ENCODE measurements around the gene FLNB.

FLNB gene

GRCh38 chr3:58025406-58025805 lies 17.2 kb downstream of the FLNB start:
- DNase-seq (ENCODE audit: low read depth in 2 of 2): no peak
- H3K4me3 ChIP-seq (replicated peaks in 1 of 2; ENCODE audit: low read depth in 2 of 2, low read length in 2 of 2): no peak overlapping the region
- TF ChIP-seq, protein P1, sequence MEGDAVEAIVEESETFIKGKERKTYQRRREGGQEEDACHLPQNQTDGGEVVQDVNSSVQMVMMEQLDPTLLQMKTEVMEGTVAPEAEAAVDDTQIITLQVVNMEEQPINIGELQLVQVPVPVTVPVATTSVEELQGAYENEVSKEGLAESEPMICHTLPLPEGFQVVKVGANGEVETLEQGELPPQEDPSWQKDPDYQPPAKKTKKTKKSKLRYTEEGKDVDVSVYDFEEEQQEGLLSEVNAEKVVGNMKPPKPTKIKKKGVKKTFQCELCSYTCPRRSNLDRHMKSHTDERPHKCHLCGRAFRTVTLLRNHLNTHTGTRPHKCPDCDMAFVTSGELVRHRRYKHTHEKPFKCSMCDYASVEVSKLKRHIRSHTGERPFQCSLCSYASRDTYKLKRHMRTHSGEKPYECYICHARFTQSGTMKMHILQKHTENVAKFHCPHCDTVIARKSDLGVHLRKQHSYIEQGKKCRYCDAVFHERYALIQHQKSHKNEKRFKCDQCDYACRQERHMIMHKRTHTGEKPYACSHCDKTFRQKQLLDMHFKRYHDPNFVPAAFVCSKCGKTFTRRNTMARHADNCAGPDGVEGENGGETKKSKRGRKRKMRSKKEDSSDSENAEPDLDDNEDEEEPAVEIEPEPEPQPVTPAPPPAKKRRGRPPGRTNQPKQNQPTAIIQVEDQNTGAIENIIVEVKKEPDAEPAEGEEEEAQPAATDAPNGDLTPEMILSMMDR (IDR thresholded peaks at IDR 0.05; ENCODE audit: low read depth, low read length): no peak

DNA sequence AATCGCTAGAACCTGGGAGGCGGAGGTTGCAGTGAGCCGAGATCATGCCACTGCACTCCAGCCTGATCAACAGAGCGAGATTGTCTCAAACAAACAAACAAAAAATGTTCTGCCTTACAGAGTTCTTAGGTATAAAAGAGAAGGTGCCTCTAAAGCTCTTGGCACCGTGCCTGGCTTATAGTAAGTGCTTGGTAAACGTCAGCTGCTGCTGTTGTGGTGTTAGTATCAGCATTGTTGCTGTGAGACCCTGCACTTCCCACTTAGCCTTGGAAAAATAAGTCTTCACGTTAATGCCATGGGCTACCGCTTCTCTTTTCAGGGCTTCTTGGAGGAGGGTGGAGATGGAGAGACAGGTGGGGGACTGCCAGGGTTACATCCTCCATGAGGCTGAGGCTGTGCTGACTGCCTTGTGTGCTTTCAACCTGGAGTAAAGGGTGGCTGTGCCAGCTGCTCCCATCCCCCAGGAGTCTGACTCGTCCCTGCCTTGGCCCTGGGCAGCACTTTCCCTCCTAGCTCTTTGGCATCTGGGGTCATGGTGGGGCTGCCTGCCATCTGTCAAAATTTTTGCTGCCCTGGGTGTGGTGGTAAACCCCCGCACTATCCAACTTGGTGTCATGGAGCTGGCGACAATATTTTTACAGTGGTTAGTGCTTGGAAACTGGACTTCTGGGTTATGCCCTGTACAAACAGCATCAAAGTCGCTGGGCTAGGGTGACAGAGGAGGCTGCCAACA lies 17.8 kb downstream of the FLNB start:
- peak in 1 of 2 donors; percentile 71 for DNase-seq (ENCODE audit: low read depth in 2 of 2)
- no peak overlapping the region for H3K4me3 ChIP-seq (replicated peaks in 1 of 2; ENCODE audit: low read depth in 2 of 2, low read length in 2 of 2)
- TF ChIP-seq, protein P1 (IDR thresholded peaks at IDR 0.05; ENCODE audit: low read depth, low read length): no peak

DNA sequence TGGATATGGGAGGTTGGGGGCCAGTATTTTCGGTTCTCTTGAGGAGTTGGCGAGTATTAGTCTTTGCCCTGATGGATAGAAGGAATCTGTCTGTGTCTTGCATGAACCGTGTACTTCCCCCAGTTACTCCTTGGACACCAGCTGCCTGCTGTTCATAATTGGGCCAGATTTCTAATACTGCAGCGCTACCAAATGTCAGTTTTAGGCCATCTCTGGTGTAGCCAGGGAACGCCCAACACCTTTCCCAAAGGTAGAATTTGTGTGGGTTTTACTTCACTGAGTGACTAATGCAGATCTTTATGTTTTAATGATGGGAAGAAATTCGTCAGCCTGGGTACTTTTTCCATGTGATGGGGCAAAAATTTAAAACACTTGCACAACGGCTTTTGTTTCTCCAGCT lies 18.4 kb downstream of the FLNB start:
- TF ChIP-seq, protein P1 (IDR thresholded peaks at IDR 0.05; ENCODE audit: low read depth, low read length): no peak
- H3K4me3 ChIP-seq (replicated peaks in 1 of 2; ENCODE audit: low read depth in 2 of 2, low read length in 2 of 2): no peak overlapping the region
- no peak for DNase-seq (ENCODE audit: low read depth in 2 of 2)

DNA sequence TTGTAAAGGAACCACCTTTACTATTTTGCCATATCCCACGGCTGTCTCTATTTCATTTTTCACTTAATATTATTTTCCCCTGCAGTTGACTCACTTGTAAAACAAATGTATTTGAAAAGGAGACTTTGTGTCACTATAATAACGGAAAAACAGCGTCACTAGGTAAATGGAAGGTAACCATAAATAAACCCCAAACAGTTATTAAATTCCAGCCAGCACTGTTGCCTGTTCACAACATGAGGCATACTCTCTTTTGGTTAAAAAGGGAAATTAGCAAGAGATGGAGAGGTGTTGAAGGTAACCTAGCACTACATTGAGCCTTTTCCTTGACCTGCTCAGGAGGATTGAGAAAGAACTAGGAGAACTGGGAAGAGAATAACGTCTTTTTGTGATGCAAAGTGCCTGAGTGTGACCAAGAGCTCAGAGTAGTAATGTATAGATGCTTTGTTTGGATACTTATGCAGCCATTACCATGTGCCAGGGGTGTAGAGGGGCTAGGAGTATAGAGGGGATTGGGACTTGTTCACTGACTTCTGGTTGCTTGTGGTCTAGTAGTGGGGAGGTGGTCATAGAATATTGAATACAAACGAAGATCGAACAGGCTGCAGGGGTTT lies 19.6 kb downstream of the FLNB start:
- no peak for DNase-seq (ENCODE audit: low read depth in 2 of 2)
- H3K4me3 ChIP-seq (replicated peaks in 1 of 2; ENCODE audit: low read depth in 2 of 2, low read length in 2 of 2): no peak overlapping the region
- TF ChIP-seq, protein P1 (IDR thresholded peaks at IDR 0.05; ENCODE audit: low read depth, low read length): no peak

DNA sequence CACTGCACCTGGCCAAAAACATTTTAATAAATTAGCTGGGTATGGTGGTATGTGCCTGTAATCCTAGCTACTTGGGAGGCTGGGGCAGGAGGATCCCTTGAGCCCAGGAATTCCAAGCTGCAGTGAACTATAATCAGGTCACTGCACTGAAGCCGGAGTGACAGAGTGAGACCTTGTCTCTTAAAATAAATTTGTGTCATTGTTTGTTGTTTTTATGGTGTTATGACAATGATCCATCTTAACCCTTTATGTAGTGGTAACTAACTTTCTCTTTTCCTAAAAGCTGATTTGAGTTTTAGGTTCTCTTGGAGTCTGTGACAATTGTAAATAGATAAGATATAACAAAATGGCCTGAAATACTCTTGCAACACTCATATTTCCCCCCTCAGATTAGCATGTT lies 20.7 kb downstream of the FLNB start:
- TF ChIP-seq, protein P1 (IDR thresholded peaks at IDR 0.05; ENCODE audit: low read depth, low read length): no peak
- no peak overlapping the region for H3K4me3 ChIP-seq (replicated peaks in 1 of 2; ENCODE audit: low read depth in 2 of 2, low read length in 2 of 2)
- no peak for DNase-seq (ENCODE audit: low read depth in 2 of 2)

DNA sequence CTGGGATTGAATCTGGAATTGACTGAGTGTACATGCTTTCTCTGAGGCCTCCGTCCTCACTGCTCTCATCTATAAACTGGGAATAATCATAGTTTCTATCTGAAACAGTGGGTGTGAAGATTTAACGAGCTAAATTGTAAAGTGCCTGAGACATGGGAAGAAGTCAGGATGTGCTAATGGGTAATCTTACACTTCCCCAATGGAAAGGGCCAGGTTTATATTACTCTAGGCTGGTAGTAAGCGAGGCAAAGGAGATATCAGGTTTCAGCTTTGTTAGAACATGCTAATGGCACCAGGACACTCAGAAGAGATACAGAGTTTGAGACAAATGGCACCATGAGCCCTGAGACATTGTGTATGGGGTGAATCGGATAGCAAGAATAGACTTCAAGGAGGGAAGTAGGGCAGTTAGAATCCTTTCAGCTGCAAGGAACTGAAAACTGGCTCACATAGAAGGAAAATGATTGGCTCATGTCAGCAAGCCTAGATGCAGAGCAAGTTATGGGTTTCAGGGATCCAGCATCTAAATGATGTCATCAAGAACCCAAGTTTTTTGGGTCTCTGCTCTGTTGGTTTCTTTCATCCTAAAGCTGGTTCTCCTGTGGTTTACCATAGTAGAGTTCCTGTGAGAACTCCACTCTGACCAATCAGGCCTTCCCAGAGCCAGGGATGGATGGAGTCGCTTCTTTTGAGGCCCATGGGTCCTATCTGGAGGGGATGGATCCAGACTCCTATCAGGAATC lies 21.8 kb downstream of the FLNB start:
- TF ChIP-seq, protein P1 (IDR thresholded peaks at IDR 0.05; ENCODE audit: low read depth, low read length): no peak
- DNase-seq (ENCODE audit: low read depth in 2 of 2): no peak

More for the DNA sequence above, 21.8 kb downstream of the FLNB start:
- no peak overlapping the region for H3K4me3 ChIP-seq (replicated peaks in 1 of 2; ENCODE audit: low read depth in 2 of 2, low read length in 2 of 2)

Data from cardiac fibroblast (primary cell).